ENCODE data around the gene AGMO. TPM values are rescaled to one million over a fixed set of nuclear protein-coding genes. Genes with fewer than 3 reads are reported as not detected.

The AGMO gene
- total and polyA plus RNA-seq, 2 donors from 2014 or later, result 1.4 to 4.5 TPM

- Histone ChIP-seq H3K4me1 (ENCODE audit: control insufficient read depth in 2 of 3, insufficient read depth in 2 of 3, low read depth in 1 of 3, low read length in 3 of 3) (no peaks in the 10 kb centered on the region), H3K4me3 (ENCODE audit: low read length in 3 of 3) (no peak overlapping the region), H3K36me3 (ENCODE audit: control insufficient read depth in 2 of 3, insufficient read depth in 3 of 3, low read length in 3 of 3) (no peaks in the 10 kb centered on the region), H3K27ac (ENCODE audit: low read depth in 2 of 2, low read length in 2 of 2) (no peak overlapping the region), H3K27me3 (ENCODE audit: control insufficient read depth, insufficient read depth, low read length) (no peaks in the 10 kb centered on the region), H3K9ac (ENCODE audit: low read length in 3 of 3) (no peak overlapping the region), H3K9me3 (ENCODE audit: control insufficient read depth in 2 of 3, insufficient read depth in 1 of 3, low read length in 3 of 3) (peaks cover 0 to 5% (median 3%) of the 10 kb centered on the region in 3 donors)
- intact Hi-C loops (cut with DNase I), result no loop called here
- FAIRE-seq (no peak), DNase-seq (no peak)
- TF ChIP-seq CTCF (IDR thresholded peaks at IDR 0.05; ENCODE audit: borderline replicate concordance, extremely low read depth, insufficient read depth), result no peak
Measured at GRCh38 chr7:15336146-15336545, 225.7 kb downstream of the AGMO start.

GRCh38 chr7:15335390-15335789 lies 226.4 kb downstream of the AGMO start:
- Histone ChIP-seq H3K9me3 (ENCODE audit: control insufficient read depth in 2 of 3, insufficient read depth in 1 of 3, low read length in 3 of 3) (peaks cover 0 to 5% (median 3%) of the 10 kb centered on the region in 3 donors), H3K27ac (ENCODE audit: low read depth in 2 of 2, low read length in 2 of 2) (no peak overlapping the region), H3K27me3 (ENCODE audit: control insufficient read depth, insufficient read depth, low read length) (no peaks in the 10 kb centered on the region), H3K4me3 (ENCODE audit: low read length in 3 of 3) (no peak overlapping the region), H3K4me1 (ENCODE audit: control insufficient read depth in 2 of 3, insufficient read depth in 2 of 3, low read depth in 1 of 3, low read length in 3 of 3) (no peaks in the 10 kb centered on the region), H3K36me3 (ENCODE audit: control insufficient read depth in 2 of 3, insufficient read depth in 3 of 3, low read length in 3 of 3) (no peaks in the 10 kb centered on the region), H3K9ac (ENCODE audit: low read length in 3 of 3) (no peak overlapping the region)
- FAIRE-seq, result no peak
- TF ChIP-seq CTCF (IDR thresholded peaks at IDR 0.05; ENCODE audit: borderline replicate concordance, extremely low read depth, insufficient read depth), result no peak
- intact Hi-C loops (cut with DNase I), result no loop called here
- DNase-seq, result no peak

- Histone ChIP-seq H3K4me1 (ENCODE audit: control insufficient read depth in 2 of 3, insufficient read depth in 2 of 3, low read depth in 1 of 3, low read length in 3 of 3) (no peaks in the 10 kb centered on the region), H3K9me3 (ENCODE audit: control insufficient read depth in 2 of 3, insufficient read depth in 1 of 3, low read length in 3 of 3) (peaks cover 0 to 5% (median 3%) of the 10 kb centered on the region in 3 donors), H3K4me3 (ENCODE audit: low read length in 3 of 3) (no peak overlapping the region), H3K27ac (ENCODE audit: low read depth in 2 of 2, low read length in 2 of 2) (no peak overlapping the region), H3K27me3 (ENCODE audit: control insufficient read depth, insufficient read depth, low read length) (no peaks in the 10 kb centered on the region), H3K36me3 (ENCODE audit: control insufficient read depth in 2 of 3, insufficient read depth in 3 of 3, low read length in 3 of 3) (no peaks in the 10 kb centered on the region), H3K9ac (ENCODE audit: low read length in 3 of 3) (no peak overlapping the region)
- DNase-seq (no peak), FAIRE-seq (no peak)
- TF ChIP-seq CTCF (IDR thresholded peaks at IDR 0.05; ENCODE audit: borderline replicate concordance, extremely low read depth, insufficient read depth), result no peak
- intact Hi-C loops (cut with DNase I), result no loop called here
Measured at GRCh38 chr7:15334536-15335263, 227.1 kb downstream of the AGMO start.

Data from kidney (tissue), 14 donors.